Keratinocyte (primary cell): Measurements from ENCODE around the gene MAS1L. TPM values are rescaled to one million over a fixed set of nuclear protein-coding genes. Genes with fewer than 3 reads are reported as not detected.

Experiments
- DNase-seq: peaks from one replicate; pipeline ENCODE4 v3.0.0-alpha.2; 2011; ENCODE audit warnings: low read depth, missing footprints, low spot score
- FAIRE-seq: peaks from 2 replicates; lab custom pipeline; 2011; peaks lifted over from hg19 to GRCh38; lab: Jason Lieb, UNC
- H2AFZ ChIP-seq: 2 replicates; pipeline ENCODE4 v1.6.0; 2012; ENCODE audit warnings: low read length, control low read depth, inconsistent platforms; ENCODE audit not compliant: control insufficient read depth
- H3K27ac ChIP-seq: 2 replicates; pipeline ENCODE4 v1.5.1; 2011; ENCODE audit warnings: low read length; ENCODE audit not compliant: control insufficient read depth, insufficient read depth
- H3K27me3 ChIP-seq: 3 replicates; pipeline ENCODE4 v1.6.0; 2011; ENCODE audit warnings: low read length; ENCODE audit not compliant: control insufficient read depth, insufficient read depth; ENCODE audit errors: extremely low read depth
- H3K36me3 ChIP-seq, 2 experiments: 2 replicates in 1 of 2; 3 replicates in 1 of 2; pipeline ENCODE4 v1.5.1; 2011; ENCODE audit warnings: low read length in 2 of 2, mild to moderate bottlenecking in 1 of 2; ENCODE audit not compliant: control insufficient read depth in 2 of 2, insufficient read depth in 2 of 2; ENCODE audit errors: extremely low read depth in 1 of 2
- H3K4me1 ChIP-seq: 3 replicates; pipeline ENCODE4 v1.5.1; 2011; ENCODE audit warnings: low read length; ENCODE audit not compliant: control insufficient read depth, insufficient read depth; ENCODE audit errors: extremely low read depth
- H3K4me2 ChIP-seq: 3 replicates; pipeline ENCODE4 v1.6.0; 2011; ENCODE audit warnings: low read depth, low read length; ENCODE audit not compliant: control insufficient read depth, insufficient read depth; ENCODE audit errors: extremely low read depth
- H3K4me3 ChIP-seq, 3 experiments: fragments of 200-600 bp in 1 of 3; sonication (generic) in 1 of 3; 2 replicates in 2 of 3; 3 replicates in 1 of 3; pipeline ENCODE4 v1.5.1; 2011 to 2016; ENCODE audit warnings: low read length in 3 of 3, mild to moderate bottlenecking in 3 of 3, control low read depth in 2 of 3, inconsistent platforms in 1 of 3, low read depth in 1 of 3, mixed read lengths in 1 of 3, mixed run types in 1 of 3, moderate library complexity in 1 of 3; ENCODE audit not compliant: control insufficient read depth in 2 of 3, insufficient read depth in 2 of 3; ENCODE audit errors: extremely low read depth in 1 of 3
- H3K79me2 ChIP-seq: 2 replicates; pipeline ENCODE4 v1.6.0; 2012; ENCODE audit warnings: low read length; ENCODE audit not compliant: control insufficient read depth, insufficient read depth
- H3K9ac ChIP-seq: 3 replicates; pipeline ENCODE4 v1.6.0; 2011; ENCODE audit warnings: low read length; ENCODE audit not compliant: control insufficient read depth, insufficient read depth; ENCODE audit errors: extremely low read depth
- H3K9me1 ChIP-seq: 3 replicates; pipeline ENCODE4 v1.6.0; 2011; ENCODE audit warnings: low read length; ENCODE audit not compliant: control insufficient read depth, insufficient read depth; ENCODE audit errors: extremely low read depth
- H3K9me3 ChIP-seq: 2 replicates; pipeline ENCODE4 v1.5.1; 2012; ENCODE audit warnings: low read depth, low read length; ENCODE audit not compliant: control insufficient read depth
- H4K20me1 ChIP-seq: 3 replicates; pipeline ENCODE4 v1.6.0; 2011; ENCODE audit warnings: low read length; ENCODE audit not compliant: control insufficient read depth, insufficient read depth; ENCODE audit errors: extremely low read depth
- CTCF ChIP-seq, 3 experiments: IDR thresholded peaks in 1 of 3; conservative IDR thresholded peaks in 1 of 3; optimal IDR thresholded peaks in 1 of 3; 2 replicates in 2 of 3; 3 replicates in 1 of 3; pipeline versions ENCODE3 to v1.5.1; 2011; ENCODE audit warnings: low read length in 3 of 3, mild to moderate bottlenecking in 3 of 3, moderate library complexity in 2 of 3, control low read depth in 1 of 3, inconsistent platforms in 1 of 3; ENCODE audit not compliant: insufficient read depth in 2 of 3; ENCODE audit errors: extremely low read depth in 1 of 3
- EZH2 ChIP-seq: IDR thresholded peaks from one replicate; pipeline ENCODE4 v1.6.1; 2012; ENCODE audit warnings: inconsistent platforms, mild to moderate bottlenecking, low read length, moderate library complexity
- dilution Hi-C: fragments of 300-500 bp; cut with MboI; formaldehyde crosslinking; loops from one replicate; pipeline ENCODE4 v1.7.0; 2020; ENCODE audit warnings: low sequenced_read_pairs; ENCODE audit not compliant: extremely low pct_ligation_motif_present
- polyA plus RNA-seq, 5 experiments: library from polyadenylated mRNA; depleted of rRNA in 3 of 5; stranded (reverse) in 3 of 5; stranded (forward) in 1 of 5; unstranded in 1 of 5; fragments of >200 nt; gene quantifications; 1 replicate in 1 of 5; 2 replicates in 3 of 5; 3 replicates in 1 of 5; pipeline versions ENCODE4 v1.2.1 to v1.2.3, GENCODE V29; 2011 to 2012; ENCODE audit warnings: missing spikeins in 2 of 5, low read depth in 1 of 5, low replicate concordance in 1 of 5

Gene MAS1L
- polyA plus RNA-seq, 1 donor (not counting 4 experiments of a cell fraction or from before 2014, with no cell fraction given), result not detected

GRCh38 chr6:29516108-29516507, 28.4 kb upstream of the MAS1L start:
- DNase-seq (peak; percentile 35), FAIRE-seq (peak; percentile 97)
- Histone ChIP-seq H3K4me3 (no peak overlapping the region), H4K20me1 (no peaks in the 10 kb centered on the region), H2AFZ (no peak overlapping the region), H3K9me1 (no peaks in the 10 kb centered on the region), H3K36me3 (no peaks in the 10 kb centered on the region), H3K27me3 (no peaks in the 10 kb centered on the region), H3K4me1 (peaks cover 8% of the 10 kb centered on the region), H3K27ac (no peak overlapping the region), H3K4me2 (peak overlapping the region; percentile 20), H3K9ac (no peak overlapping the region), H3K79me2 (no peaks in the 10 kb centered on the region), H3K9me3 (no peaks in the 10 kb centered on the region)
- dilution Hi-C loops, result no loop called here
- TF ChIP-seq CTCF (optimal IDR thresholded peaks at IDR 0.05 in 1 of 3, IDR thresholded peaks at IDR 0.05 in 1 of 3, conservative IDR thresholded peaks at IDR 0.05 in 1 of 3; ENCODE audit: extremely low read depth in 1 of 3, insufficient read depth in 2 of 3, low read length in 3 of 3), result no peak
- no peak for TF ChIP-seq EZH2

DNA sequence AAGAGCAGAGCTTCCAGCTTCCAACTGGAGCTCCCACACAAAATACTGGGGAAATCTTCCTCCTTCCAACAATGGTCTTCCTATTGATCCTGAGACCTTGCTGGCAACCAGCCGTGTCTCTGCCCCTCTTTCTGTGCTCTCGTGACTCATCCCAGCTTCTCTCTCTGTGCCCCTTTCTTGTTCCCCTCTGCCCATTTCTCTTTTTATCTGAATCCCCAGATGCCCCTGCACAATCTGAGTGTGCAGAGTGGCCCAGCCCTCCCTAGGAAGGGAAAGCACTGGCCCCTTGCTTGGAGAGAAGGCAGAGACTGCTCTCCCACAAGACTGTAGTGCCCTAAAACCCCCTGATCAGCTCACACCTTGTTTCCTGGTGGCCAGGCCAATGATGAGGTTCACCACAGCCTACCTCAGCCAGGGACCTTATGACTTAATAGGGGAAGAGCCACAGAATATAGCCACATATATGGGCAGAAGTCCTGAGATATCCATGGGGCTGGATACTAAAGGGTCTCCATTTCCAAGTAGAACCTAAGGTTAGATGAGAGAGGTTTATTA, 23.1 kb upstream of the MAS1L start:
- dilution Hi-C loops, result no loop called here

More for the DNA sequence above, 23.1 kb upstream of the MAS1L start:
- DNase-seq (no peak), FAIRE-seq (no peak)
- Histone ChIP-seq H4K20me1 (no peaks in the 10 kb centered on the region), H3K9ac (no peak overlapping the region), H3K9me1 (no peaks in the 10 kb centered on the region), H3K79me2 (no peaks in the 10 kb centered on the region), H2AFZ (no peak overlapping the region), H3K4me2 (no peak overlapping the region), H3K27ac (no peak overlapping the region), H3K4me1 (peaks cover 2% of the 10 kb centered on the region), H3K9me3 (no peaks in the 10 kb centered on the region), H3K27me3 (peaks cover 23% of the 10 kb centered on the region), H3K4me3 (no peak overlapping the region), H3K36me3 (no peaks in the 10 kb centered on the region)
- TF ChIP-seq CTCF (optimal IDR thresholded peaks at IDR 0.05 in 1 of 3, IDR thresholded peaks at IDR 0.05 in 1 of 3, conservative IDR thresholded peaks at IDR 0.05 in 1 of 3; ENCODE audit: extremely low read depth in 1 of 3, insufficient read depth in 2 of 3, low read length in 3 of 3), result no peak
- TF ChIP-seq EZH2, result no peak
